ENCODE measurements around the gene ROCK2.

Gene ROCK2

DNA sequence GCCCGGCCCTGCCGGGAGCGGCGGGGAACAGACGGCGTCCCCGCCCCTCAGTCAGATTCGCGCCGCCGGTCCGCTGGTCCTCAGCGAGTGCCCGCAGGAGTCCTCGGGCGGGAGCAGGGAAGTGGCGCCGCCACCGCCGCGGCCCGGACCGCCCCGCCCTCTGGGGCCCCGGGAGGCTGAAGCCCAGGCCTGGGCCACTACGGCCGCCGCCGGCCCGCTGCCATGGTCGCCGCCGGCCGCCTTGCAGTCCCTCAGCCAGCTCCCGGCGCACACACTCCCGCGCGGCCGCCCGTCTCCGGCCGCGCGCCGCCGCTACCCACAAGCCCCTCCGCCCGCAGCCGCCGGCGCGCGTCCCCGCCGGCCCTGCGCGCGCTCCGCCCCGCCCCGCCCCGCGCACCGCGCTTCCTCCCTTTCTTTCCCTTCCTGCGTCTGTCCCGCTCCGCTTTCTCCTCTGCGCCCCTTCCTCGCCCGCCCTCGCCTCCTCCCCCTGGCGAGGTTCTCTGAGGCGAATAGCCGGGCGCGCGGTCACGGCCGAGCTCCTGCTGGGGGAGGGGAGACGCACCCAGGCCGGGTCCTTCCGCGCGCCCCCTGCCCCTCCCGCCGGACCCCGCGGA lies at the start of gene ROCK2:
Gene ROCK2, minus strand, starts transcription at position 295 of the 614 bp plus-strand sequence. CDS start 500 bp downstream, outside the sequence.
- Histone ChIP-seq H3K27me3 (no peaks in the 10 kb centered on the region), H3K36me3 (no peaks in the 10 kb centered on the region), H3K9me3 (no peaks in the 10 kb centered on the region), H3K4me3 (ENCODE audit: low read depth in 1 of 2, low read length in 1 of 2) (peak within 1 kb of the TSS; percentile 69 to 84), H3K27ac (peak within 1 kb of the TSS; percentile 74), H3K4me1 (ENCODE audit: control insufficient read depth in 1 of 2, insufficient read depth in 1 of 2, low read depth in 1 of 2, low read length in 1 of 2) (peaks cover 18 to 27% of the 10 kb centered on the region in 2 experiments)
- TF ChIP-seq CTCF (IDR thresholded peaks at IDR 0.05), result no peak

DNA sequence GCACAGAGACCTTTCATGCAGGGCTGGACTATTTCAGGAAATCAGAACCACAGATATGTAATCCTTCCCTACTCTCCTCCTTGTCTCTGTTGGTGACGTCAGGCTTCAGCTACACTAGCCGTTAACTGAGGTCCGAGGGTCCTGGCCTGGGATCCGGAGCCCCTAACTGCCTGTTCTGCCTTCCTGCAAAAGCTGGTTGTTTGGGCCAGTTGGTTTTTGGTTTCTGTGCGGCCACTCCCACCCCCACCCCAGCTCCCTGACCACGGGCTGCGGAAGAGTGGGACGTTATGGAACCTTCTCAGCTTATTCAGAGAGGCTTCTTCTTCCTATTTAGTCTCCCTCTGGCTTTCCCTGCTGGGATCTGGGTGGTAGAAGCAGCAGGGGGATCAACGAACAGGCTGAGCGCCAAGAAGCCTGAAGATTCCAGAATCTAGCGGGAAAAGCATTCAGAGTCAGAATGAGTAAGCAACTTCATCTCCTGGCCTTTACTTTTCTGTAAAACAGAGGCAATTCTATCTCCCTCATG lies 49.3 kb upstream of the ROCK2 start:
- Histone ChIP-seq H3K27ac (no peak overlapping the region), H3K27me3 (no peaks in the 10 kb centered on the region), H3K36me3 (no peaks in the 10 kb centered on the region), H3K4me1 (ENCODE audit: control insufficient read depth in 1 of 2, insufficient read depth in 1 of 2, low read depth in 1 of 2, low read length in 1 of 2) (no peaks in the 10 kb centered on the region), H3K9me3 (no peaks in the 10 kb centered on the region), H3K4me3 (ENCODE audit: low read depth in 1 of 2, low read length in 1 of 2) (no peak overlapping the region)
- no peak for TF ChIP-seq CTCF (IDR thresholded peaks at IDR 0.05)

- Histone ChIP-seq H3K9me3 (no peaks in the 10 kb centered on the region), H3K4me3 (ENCODE audit: low read depth in 1 of 2, low read length in 1 of 2) (no peak overlapping the region), H3K4me1 (ENCODE audit: control insufficient read depth in 1 of 2, insufficient read depth in 1 of 2, low read depth in 1 of 2, low read length in 1 of 2) (no peaks in the 10 kb centered on the region), H3K36me3 (no peaks in the 10 kb centered on the region), H3K27me3 (no peaks in the 10 kb centered on the region), H3K27ac (no peak overlapping the region)
- no peak for TF ChIP-seq CTCF (IDR thresholded peaks at IDR 0.05)
Observed at GRCh38 chr2:11391942-11392266, 47.5 kb upstream of the ROCK2 start.

GRCh38 chr2:11390399-11390658 lies 45.9 kb upstream of the ROCK2 start:
- Histone ChIP-seq H3K36me3 (no peaks in the 10 kb centered on the region), H3K4me1 (ENCODE audit: control insufficient read depth in 1 of 2, insufficient read depth in 1 of 2, low read depth in 1 of 2, low read length in 1 of 2) (no peaks in the 10 kb centered on the region), H3K9me3 (no peaks in the 10 kb centered on the region), H3K27me3 (no peaks in the 10 kb centered on the region), H3K27ac (no peak overlapping the region), H3K4me3 (ENCODE audit: low read depth in 1 of 2, low read length in 1 of 2) (no peak overlapping the region)
- TF ChIP-seq CTCF (IDR thresholded peaks at IDR 0.05), result no peak

DNA sequence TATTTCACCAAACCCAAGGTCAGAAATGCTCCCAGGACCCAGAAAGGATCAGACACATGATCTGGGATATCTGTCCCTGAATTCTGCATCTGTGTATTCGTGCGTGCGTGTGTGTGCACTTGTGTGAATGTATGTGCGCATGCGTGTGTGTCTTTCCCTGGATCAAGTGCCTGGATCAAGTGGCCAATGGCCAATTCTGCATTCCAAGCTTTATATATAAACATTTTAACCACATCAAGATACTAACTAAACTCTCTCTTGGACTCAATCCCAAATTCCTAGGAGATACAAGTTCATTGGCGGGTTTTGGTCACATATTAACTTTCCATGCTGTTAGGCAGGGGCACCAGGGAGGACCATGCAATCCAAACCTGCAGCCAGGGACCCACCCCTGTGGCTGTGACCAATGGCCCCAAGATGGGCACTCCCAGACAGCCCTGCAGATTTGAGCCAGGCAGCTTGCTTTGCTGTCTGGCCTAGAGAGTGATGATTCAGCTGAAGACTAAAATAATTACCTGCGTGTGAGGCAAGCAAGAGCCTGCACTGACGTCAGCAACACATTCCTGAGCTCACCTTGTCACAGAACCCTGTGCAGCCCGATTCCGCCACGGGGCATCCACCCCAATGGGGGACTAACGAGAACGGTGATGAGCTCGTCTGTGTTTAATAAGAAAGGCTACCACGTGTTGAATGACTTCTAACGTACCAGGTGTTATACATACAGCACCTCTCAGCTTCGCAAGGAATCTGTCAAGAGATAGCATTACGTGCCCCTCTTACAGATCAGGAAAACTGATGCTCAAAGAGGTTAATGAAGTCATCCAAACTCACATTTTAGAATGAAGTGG lies 45.3 kb upstream of the ROCK2 start:
- H3K27ac ChIP-seq, result no peak overlapping the region
- H3K36me3 ChIP-seq, result no peaks in the 10 kb centered on the region
- H3K4me3 ChIP-seq (ENCODE audit: low read depth in 1 of 2, low read length in 1 of 2), result no peak overlapping the region
- H3K4me1 ChIP-seq (ENCODE audit: control insufficient read depth in 1 of 2, insufficient read depth in 1 of 2, low read depth in 1 of 2, low read length in 1 of 2), result no peaks in the 10 kb centered on the region
- no peaks in the 10 kb centered on the region for H3K27me3 ChIP-seq
- no peak for TF ChIP-seq CTCF (IDR thresholded peaks at IDR 0.05)
- no peaks in the 10 kb centered on the region for H3K9me3 ChIP-seq

Measured in neutrophil (primary cell).